SK-N-MC (cell line): ENCODE measurements around the gene CCDC40.

Experiments
- EZH2 ChIP-seq: fragments of 200-600 bp; sonication (generic); IDR thresholded peaks from one replicate; pipeline ENCODE4 v1.6.1; 2017; ENCODE audit warnings: antibody characterized with exemption
- FOXP2 ChIP-seq: optimal IDR thresholded peaks from 2 replicates; pipeline ENCODE3; 2011; ENCODE audit warnings: mild to moderate bottlenecking, moderate library complexity; ENCODE audit not compliant: insufficient read depth; ENCODE audit errors: extremely low read length, control extremely low read depth
- POLR2AphosphoS5 ChIP-seq: IDR thresholded peaks from 2 replicates; pipeline ENCODE4 v1.6.1; 2012; ENCODE audit warnings: mild to moderate bottlenecking, low read depth, low read length, borderline replicate concordance

DNA sequence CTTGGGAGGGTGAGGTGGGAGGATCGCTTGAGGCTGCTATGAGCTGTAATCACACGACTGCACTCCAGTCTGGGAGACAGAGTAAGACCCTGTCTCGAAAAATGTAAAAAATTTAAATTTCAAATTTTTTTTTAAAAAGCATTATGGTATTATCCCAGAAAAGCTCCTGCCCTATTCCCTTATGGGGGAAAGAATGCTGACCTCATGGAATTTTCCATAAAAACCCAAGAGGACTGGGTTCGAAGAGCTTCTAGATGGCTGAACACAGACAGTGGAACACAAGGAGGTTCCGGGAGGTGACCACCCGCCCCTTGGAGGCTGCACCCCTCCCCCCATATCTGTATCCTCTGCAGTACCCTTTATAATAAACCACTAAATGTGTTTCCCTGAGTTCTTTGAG, 106.5 kb downstream of the CCDC40 start:
- TF ChIP-seq EZH2 (no peak), POLR2AphosphoS5 (no peak), FOXP2 (no peak)
